Upper lobe of left lung (tissue), 6 donors: Measurements from ENCODE around the gene IGSF10. TPM values are rescaled to one million over a fixed set of nuclear protein-coding genes. Genes with fewer than 3 reads are reported as not detected.

Source experiments
- ATAC-seq, 2 donors: fragments of 200-7000 bp; cut with Tn5 transposase; one replicate each; pipeline ENCODE4 v1.9.1; 2022; ENCODE audit warnings: mild to moderate bottlenecking in 2 of 2, moderate library complexity in 2 of 2; ENCODE audit not compliant: low FRiP score in 2 of 2
- DNase-seq, 2 donors: peaks; one replicate each; pipeline ENCODE4 v3.0.0-alpha.2; 2019 to 2020
- H3K27ac ChIP-seq, 4 donors: fragments of 200-600 bp; sonication (generic); one replicate each; pipeline ENCODE4 v1.5.1; 2016 to 2019
- H3K27me3 ChIP-seq, 4 donors: fragments of 200-600 bp; sonication (generic); one replicate each; pipeline ENCODE4 v1.5.1; 2017 to 2019
- H3K36me3 ChIP-seq, 4 donors: fragments of 200-600 bp; sonication (generic); one replicate each; pipeline ENCODE4 v1.5.1; 2016 to 2019
- H3K4me1 ChIP-seq, 4 donors: fragments of 200-600 bp; sonication (generic); one replicate each; pipeline ENCODE4 v1.5.1; 2018 to 2019
- H3K4me3 ChIP-seq, 4 donors: fragments of 200-600 bp; sonication (generic); one replicate each; pipeline ENCODE4 v1.5.1; 2017 to 2019; ENCODE audit warnings: mild to moderate bottlenecking in 2 of 4, moderate library complexity in 1 of 4
- H3K9me3 ChIP-seq, 4 donors: fragments of 200-600 bp; sonication (generic); one replicate each; pipeline ENCODE4 v1.5.1; 2018 to 2019
- EP300 ChIP-seq, 4 donors: sonication (generic); formaldehyde crosslinking; IDR thresholded peaks; one replicate each; pipeline ENCODE4 v1.5.1; 2017; ENCODE audit warnings: antibody characterized with exemption in 4 of 4, control low read depth in 2 of 4
- POLR2A ChIP-seq, 4 donors: fragments of 450-650 bp; IDR thresholded peaks; one replicate each; pipeline ENCODE4 v1.5.1; 2016 to 2017; ENCODE audit warnings: antibody characterized with exemption in 4 of 4, mild to moderate bottlenecking in 2 of 4
- POLR2AphosphoS5 ChIP-seq, 2 donors: sonication (generic); formaldehyde crosslinking; IDR thresholded peaks; one replicate each; pipeline ENCODE4 v1.5.1; 2017; ENCODE audit warnings: antibody characterized with exemption in 2 of 2
- WGBS, 2 donors: methylation state at CpG; one replicate each; pipeline ENCODE4 v1.1.5; 2017 to 2018; 5-methylcytosine and 5-hydroxymethylcytosine counted together
- total RNA-seq, 6 donors: library from RNA; depleted of rRNA in 4 of 6; stranded (reverse); fragments of >200 nt in 4 of 6; gene quantifications; one replicate each; pipeline versions ENCODE4 v1.1.0 to v1.2.1, GENCODE V29; 2016 to 2021
- TF ChIP-seq, protein P1 (sequence below), 6 experiments: fragments of 450-650 bp in 4 of 6; fragments of 200-600 bp in 2 of 6; sonication (generic) in 2 of 6; IDR thresholded peaks; one replicate each; pipeline ENCODE4 v1.5.1; 2016 to 2019; ENCODE audit warnings: antibody characterized with exemption in 6 of 6
- donor health status: DM: no; HTN: no; CAD: no; lungs with moderate emphysema.
- donor health status: DM: no; HTN: yes; CAD: no; lungs with severe emphysema.

IGSF10 gene
- total RNA-seq, 6 donors from 2014 or later, result 9.2 to 27.2 (median 22.9) TPM

DNA sequence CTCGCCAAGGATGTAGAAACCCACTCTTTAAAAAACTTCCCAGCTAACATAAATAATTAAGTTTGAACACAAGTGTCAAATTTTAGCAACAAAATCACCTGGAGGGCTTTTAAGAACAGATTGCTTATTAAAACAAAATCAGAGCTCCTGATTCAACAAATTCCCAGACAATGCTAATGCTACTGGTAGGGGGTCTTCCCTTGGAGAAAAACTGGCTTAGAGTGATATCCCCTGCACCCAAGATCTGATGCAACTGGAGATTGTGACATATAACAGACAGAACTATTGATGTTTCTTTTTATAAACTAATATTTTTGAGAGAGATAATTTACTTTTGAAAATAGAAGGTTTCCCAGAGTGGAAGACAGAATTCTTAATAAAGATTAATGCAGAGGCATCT is 19.9 kb downstream of the IGSF10 start:
- TF ChIP-seq POLR2A (IDR thresholded peaks at IDR 0.05) (no peak), EP300 (IDR thresholded peaks at IDR 0.05) (no peak)
- H3K36me3 ChIP-seq, result no peaks in the 10 kb centered on the region
- WGBS, 2 donors, result 74 to 91% methylated on average over 1 of the region's 1 CpG
- no peaks in the 10 kb centered on the region for H3K4me1 ChIP-seq
- DNase-seq (no peak), ATAC-seq (no peak)
- H3K4me3 ChIP-seq, result no peak overlapping the region
- no peaks in the 10 kb centered on the region for H3K27me3 ChIP-seq
- no peak overlapping the region for H3K27ac ChIP-seq
- no peaks in the 10 kb centered on the region for H3K9me3 ChIP-seq

DNA sequence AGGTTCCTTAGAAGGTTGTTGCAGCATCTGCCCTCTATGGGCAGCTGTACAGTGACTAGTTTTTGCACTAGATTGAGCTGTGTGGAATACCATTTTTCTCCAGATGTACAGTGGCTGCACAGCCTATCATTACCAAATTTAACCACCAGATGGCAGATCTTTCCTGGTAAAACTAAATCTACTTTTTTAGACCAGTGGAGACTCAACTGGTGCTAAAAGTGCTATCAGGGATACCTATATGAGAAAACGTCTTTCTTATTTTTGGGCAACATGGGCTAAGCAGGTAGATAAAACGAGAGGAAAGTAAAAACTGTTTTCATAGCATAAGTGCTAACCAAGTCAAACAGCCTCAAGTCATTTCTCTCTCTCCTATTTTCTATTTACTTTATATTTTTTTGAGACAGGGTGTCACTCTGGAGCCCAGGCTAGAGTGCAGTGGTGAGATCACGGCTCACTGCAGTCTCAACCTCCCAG is 21.2 kb downstream of the IGSF10 start:
- Histone ChIP-seq H3K27me3 (no peaks in the 10 kb centered on the region), H3K4me3 (no peak overlapping the region), H3K36me3 (no peaks in the 10 kb centered on the region), H3K4me1 (no peaks in the 10 kb centered on the region), H3K9me3 (no peaks in the 10 kb centered on the region), H3K27ac (no peak overlapping the region)
- 20 to 32% methylated on average over 3 of the region's 3 CpGs for WGBS, 2 donors
- TF ChIP-seq, protein P1, sequence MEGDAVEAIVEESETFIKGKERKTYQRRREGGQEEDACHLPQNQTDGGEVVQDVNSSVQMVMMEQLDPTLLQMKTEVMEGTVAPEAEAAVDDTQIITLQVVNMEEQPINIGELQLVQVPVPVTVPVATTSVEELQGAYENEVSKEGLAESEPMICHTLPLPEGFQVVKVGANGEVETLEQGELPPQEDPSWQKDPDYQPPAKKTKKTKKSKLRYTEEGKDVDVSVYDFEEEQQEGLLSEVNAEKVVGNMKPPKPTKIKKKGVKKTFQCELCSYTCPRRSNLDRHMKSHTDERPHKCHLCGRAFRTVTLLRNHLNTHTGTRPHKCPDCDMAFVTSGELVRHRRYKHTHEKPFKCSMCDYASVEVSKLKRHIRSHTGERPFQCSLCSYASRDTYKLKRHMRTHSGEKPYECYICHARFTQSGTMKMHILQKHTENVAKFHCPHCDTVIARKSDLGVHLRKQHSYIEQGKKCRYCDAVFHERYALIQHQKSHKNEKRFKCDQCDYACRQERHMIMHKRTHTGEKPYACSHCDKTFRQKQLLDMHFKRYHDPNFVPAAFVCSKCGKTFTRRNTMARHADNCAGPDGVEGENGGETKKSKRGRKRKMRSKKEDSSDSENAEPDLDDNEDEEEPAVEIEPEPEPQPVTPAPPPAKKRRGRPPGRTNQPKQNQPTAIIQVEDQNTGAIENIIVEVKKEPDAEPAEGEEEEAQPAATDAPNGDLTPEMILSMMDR (IDR thresholded peaks at IDR 0.05), result peak; percentile 68 to 86 (median 78)
- no peak for TF ChIP-seq POLR2AphosphoS5 (IDR thresholded peaks at IDR 0.05)
- DNase-seq (no peak), ATAC-seq (peak; percentile 55 to 87)

DNA sequence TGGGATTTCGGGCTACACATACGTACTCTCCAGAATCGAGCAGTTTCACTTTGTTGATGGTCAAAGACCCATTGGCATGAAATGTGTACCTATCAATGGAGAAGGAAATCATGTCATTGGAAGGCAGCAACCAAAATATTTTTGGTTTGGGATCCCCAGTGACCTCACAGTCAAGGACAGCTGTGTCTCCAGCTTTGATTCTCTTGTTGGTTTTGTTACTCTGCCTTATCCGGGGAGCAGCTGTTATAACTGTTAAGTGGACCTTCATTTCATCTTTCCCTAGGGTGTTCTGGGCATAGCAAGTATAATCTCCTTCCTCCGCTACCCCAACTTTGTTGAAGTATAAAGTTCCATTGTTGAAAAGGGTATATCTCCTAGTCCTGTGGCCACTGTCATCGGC is 23.0 kb downstream of the IGSF10 start:
- H3K9me3 ChIP-seq, result no peaks in the 10 kb centered on the region
- no peak for ATAC-seq
- DNase-seq, result no peak
- no peak overlapping the region for H3K27ac ChIP-seq
- no peaks in the 10 kb centered on the region for H3K4me1 ChIP-seq
- 92 to 93% methylated on average over 6 of the region's 6 CpGs for WGBS, 2 donors
- no peak overlapping the region for H3K4me3 ChIP-seq
- H3K27me3 ChIP-seq, result no peaks in the 10 kb centered on the region
- H3K36me3 ChIP-seq, result no peaks in the 10 kb centered on the region
- no peak for TF ChIP-seq POLR2AphosphoS5 (IDR thresholded peaks at IDR 0.05)

DNA sequence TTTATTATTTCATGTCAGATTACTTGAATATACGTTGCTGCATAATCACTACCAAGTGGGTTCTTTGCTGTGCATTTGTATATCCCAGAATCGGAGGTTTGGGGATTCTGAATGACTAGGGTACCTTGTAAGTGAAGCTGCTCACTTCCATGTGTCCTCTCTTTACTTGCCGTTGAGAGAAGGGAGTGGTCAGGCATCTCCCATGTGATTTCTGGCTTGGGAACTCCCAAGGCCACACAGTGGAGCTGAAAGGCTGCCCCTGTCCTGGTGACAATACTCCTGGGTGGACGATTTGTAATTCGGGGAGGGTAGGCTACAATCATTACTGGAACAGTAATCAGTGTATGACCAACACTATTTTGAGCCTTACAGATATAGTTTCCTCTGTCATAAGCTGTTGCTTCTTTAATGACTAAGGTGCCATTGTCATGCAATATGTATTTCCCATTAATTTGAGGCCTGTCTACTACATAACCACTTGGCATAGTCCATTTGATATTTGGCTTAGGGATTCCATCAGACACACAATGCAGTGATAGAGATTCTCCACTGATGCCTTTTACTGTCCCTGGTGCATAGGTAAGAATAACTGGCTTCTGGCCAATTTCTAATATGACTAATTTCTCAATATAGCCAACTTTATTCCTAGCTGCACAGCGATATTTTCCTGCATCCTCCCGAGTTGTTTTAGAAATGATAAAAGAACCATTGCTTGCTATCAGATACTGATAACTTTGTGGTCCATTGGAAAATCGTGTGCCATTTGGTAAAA is 24.0 kb downstream of the IGSF10 start:
- no peaks in the 10 kb centered on the region for H3K36me3 ChIP-seq
- no peak for DNase-seq
- no peak for TF ChIP-seq EP300 (IDR thresholded peaks at IDR 0.05)
- no peak for TF ChIP-seq POLR2A (IDR thresholded peaks at IDR 0.05)
- no peak for ATAC-seq
- H3K27me3 ChIP-seq, result no peaks in the 10 kb centered on the region
- H3K9me3 ChIP-seq, result no peaks in the 10 kb centered on the region
- 79 to 83% methylated on average over 8 of the region's 8 CpGs for WGBS, 2 donors
- no peak overlapping the region for H3K4me3 ChIP-seq
- H3K4me1 ChIP-seq, result no peaks in the 10 kb centered on the region
- H3K27ac ChIP-seq, result no peak overlapping the region

DNA sequence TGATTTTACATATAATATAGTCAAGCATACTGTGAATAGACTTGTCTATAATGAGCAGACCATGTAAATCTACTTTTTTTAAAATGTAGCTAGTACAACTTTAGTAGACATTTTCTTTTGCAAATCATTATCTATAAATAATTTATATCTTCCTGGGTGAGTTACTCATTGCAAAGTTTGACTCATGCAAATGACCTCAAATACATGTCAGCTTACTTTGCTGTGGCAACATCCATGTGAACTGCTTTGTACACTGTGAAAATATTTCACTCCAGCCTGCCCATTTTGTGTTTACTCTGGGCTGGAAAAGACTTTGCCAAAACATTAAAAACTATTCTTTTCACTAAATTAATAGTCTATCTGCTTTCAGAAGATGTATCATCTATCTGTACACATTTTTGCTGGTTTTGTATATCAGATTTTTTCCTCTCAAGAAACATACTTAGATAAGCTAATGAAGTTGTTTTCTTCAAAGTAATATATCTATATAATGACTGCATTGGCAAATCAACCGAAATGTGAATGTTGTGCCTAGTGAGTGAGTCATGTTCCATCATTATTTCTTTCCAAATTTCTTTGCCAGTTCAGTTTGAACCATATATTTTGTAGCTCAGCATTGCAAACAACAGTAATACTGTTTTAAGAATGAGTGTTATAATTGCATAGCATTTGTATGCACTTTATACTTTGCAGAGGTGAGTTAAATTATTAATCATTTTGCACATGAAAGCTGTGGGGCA is 26.5 kb downstream of the IGSF10 start:
- no peaks in the 10 kb centered on the region for H3K27me3 ChIP-seq
- DNase-seq (no peak), ATAC-seq (peak in 1 of 2 donors; percentile 64)
- H3K4me1 ChIP-seq, result no peaks in the 10 kb centered on the region
- no peak overlapping the region for H3K27ac ChIP-seq
- TF ChIP-seq POLR2AphosphoS5 (IDR thresholded peaks at IDR 0.05), result no peak
- TF ChIP-seq EP300 (IDR thresholded peaks at IDR 0.05), result no peak
- TF ChIP-seq, protein P1 (IDR thresholded peaks at IDR 0.05), result no peak
- TF ChIP-seq POLR2A (IDR thresholded peaks at IDR 0.05), result no peak
- WGBS, 2 donors, result 50 to 59% methylated on average over 1 of the region's 1 CpG
- no peaks in the 10 kb centered on the region for H3K9me3 ChIP-seq
- H3K4me3 ChIP-seq, result no peak overlapping the region
- no peaks in the 10 kb centered on the region for H3K36me3 ChIP-seq

DNA sequence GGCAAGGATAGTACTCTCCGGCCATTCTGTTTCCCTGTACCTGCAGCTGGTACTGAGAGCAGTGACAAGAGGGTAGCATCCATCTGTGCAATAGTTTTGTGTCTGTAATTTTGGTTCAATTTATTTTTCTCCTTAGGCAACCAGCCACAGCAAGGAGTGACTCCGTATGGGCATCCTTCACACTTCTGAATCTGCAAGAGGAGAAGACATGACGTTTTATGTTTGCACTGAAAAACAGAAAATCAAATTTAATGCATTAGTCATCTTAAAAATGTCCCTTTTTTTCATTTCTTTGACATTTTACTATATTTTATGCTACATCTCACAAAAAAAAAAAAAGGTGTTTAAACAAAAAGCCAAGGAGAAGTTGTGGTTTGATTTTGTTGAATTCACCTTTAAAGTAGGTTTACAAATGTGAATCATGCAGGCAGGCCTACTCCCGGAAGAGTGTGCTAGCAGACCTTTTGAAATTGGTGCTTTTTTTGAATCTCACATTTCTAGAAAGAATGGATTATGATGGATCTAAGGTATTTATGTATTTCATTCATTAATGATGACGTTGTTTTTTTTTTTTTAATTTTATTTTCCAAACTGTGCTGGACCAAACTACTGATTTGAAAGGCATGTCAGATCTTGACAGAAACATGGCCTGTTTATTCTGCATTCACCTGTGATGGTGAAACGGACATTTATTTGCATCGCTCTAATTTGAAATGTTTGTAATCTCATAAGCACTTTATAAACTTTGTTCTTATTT is 28.1 kb downstream of the IGSF10 start:
- ATAC-seq, result no peak
- Histone ChIP-seq H3K4me3 (no peak overlapping the region), H3K27ac (no peak overlapping the region)

More for the DNA sequence above, 28.1 kb downstream of the IGSF10 start:
- WGBS, 2 donors, result 80 to 89% methylated on average over 7 of the region's 7 CpGs
- Histone ChIP-seq H3K36me3 (no peaks in the 10 kb centered on the region), H3K4me1 (no peaks in the 10 kb centered on the region), H3K27me3 (no peaks in the 10 kb centered on the region), H3K9me3 (no peaks in the 10 kb centered on the region)
- DNase-seq, result no peak
- TF ChIP-seq POLR2A (IDR thresholded peaks at IDR 0.05) (no peak), EP300 (IDR thresholded peaks at IDR 0.05) (no peak), POLR2AphosphoS5 (IDR thresholded peaks at IDR 0.05) (no peak)
- TF ChIP-seq, protein P1 (IDR thresholded peaks at IDR 0.05), result no peak
